ENCODE data around the gene VTI1A. TPM values are rescaled to one million over a fixed set of nuclear protein-coding genes. Genes with fewer than 3 reads are reported as not detected.

The VTI1A gene
- polyA plus RNA-seq, 1 donor from 2014 or later, result 28.7 TPM

DNA sequence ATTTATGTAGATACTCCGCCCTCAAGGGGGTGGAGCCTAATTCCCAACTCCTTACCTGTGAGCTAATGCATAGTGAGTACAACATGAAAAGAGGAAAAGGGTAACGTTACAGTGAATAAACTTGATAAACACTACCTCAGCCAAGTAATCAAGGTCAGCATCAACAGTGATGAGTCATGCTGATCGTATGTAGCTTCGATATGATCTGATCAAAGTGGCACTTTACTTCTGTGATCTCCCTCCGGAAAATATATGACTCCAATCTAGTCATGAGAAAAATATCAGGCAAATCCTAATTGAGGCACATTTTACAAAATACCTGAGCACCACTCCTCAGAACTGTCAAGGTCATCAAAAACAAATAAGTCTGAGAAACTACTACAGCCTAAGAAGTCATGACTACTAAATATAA lies 70.4 kb downstream of the VTI1A start:
- H3K79me2 ChIP-seq (replicated peaks; ENCODE audit: insufficient read depth, low read length), result no peaks in the 10 kb centered on the region
- H3K27ac ChIP-seq (ENCODE audit: low read length), result no peak overlapping the region
- no peaks in the 10 kb centered on the region for H3K9me3 ChIP-seq (ENCODE audit: low read length)
- no peak overlapping the region for H2AFZ ChIP-seq (ENCODE audit: low read depth, low read length)
- no peaks in the 10 kb centered on the region for H3K9me2 ChIP-seq (ENCODE audit: insufficient read depth, low read length)
- H4K20me1 ChIP-seq (ENCODE audit: insufficient read depth), result no peaks in the 10 kb centered on the region
- no peaks in the 10 kb centered on the region for H3K36me3 ChIP-seq (ENCODE audit: insufficient read depth, low read length)
- TF ChIP-seq, protein P1, sequence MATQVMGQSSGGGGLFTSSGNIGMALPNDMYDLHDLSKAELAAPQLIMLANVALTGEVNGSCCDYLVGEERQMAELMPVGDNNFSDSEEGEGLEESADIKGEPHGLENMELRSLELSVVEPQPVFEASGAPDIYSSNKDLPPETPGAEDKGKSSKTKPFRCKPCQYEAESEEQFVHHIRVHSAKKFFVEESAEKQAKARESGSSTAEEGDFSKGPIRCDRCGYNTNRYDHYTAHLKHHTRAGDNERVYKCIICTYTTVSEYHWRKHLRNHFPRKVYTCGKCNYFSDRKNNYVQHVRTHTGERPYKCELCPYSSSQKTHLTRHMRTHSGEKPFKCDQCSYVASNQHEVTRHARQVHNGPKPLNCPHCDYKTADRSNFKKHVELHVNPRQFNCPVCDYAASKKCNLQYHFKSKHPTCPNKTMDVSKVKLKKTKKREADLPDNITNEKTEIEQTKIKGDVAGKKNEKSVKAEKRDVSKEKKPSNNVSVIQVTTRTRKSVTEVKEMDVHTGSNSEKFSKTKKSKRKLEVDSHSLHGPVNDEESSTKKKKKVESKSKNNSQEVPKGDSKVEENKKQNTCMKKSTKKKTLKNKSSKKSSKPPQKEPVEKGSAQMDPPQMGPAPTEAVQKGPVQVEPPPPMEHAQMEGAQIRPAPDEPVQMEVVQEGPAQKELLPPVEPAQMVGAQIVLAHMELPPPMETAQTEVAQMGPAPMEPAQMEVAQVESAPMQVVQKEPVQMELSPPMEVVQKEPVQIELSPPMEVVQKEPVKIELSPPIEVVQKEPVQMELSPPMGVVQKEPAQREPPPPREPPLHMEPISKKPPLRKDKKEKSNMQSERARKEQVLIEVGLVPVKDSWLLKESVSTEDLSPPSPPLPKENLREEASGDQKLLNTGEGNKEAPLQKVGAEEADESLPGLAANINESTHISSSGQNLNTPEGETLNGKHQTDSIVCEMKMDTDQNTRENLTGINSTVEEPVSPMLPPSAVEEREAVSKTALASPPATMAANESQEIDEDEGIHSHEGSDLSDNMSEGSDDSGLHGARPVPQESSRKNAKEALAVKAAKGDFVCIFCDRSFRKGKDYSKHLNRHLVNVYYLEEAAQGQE (IDR thresholded peaks at IDR 0.05; ENCODE audit: borderline replicate concordance), result no peak
- TF ChIP-seq, protein P2, sequence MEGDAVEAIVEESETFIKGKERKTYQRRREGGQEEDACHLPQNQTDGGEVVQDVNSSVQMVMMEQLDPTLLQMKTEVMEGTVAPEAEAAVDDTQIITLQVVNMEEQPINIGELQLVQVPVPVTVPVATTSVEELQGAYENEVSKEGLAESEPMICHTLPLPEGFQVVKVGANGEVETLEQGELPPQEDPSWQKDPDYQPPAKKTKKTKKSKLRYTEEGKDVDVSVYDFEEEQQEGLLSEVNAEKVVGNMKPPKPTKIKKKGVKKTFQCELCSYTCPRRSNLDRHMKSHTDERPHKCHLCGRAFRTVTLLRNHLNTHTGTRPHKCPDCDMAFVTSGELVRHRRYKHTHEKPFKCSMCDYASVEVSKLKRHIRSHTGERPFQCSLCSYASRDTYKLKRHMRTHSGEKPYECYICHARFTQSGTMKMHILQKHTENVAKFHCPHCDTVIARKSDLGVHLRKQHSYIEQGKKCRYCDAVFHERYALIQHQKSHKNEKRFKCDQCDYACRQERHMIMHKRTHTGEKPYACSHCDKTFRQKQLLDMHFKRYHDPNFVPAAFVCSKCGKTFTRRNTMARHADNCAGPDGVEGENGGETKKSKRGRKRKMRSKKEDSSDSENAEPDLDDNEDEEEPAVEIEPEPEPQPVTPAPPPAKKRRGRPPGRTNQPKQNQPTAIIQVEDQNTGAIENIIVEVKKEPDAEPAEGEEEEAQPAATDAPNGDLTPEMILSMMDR (IDR thresholded peaks at IDR 0.05; ENCODE audit: poor library complexity, severe bottlenecking), result no peak
- no peak for TF ChIP-seq SMC3 (conservative IDR thresholded peaks at IDR 0.05; ENCODE audit: poor library complexity)
- no peak overlapping the region for H3K9ac ChIP-seq (ENCODE audit: low read length)
- no peaks in the 10 kb centered on the region for H3K27me3 ChIP-seq (ENCODE audit: insufficient read depth, low read depth, low read length)
- H3F3A ChIP-seq (ENCODE audit: insufficient read depth, low read length, poor library complexity, severe bottlenecking), result no peaks in the 10 kb centered on the region
- no peak overlapping the region for H3K4me3 ChIP-seq (ENCODE audit: low read length)
- H3K4me2 ChIP-seq (ENCODE audit: low read length), result no peak overlapping the region

DNA sequence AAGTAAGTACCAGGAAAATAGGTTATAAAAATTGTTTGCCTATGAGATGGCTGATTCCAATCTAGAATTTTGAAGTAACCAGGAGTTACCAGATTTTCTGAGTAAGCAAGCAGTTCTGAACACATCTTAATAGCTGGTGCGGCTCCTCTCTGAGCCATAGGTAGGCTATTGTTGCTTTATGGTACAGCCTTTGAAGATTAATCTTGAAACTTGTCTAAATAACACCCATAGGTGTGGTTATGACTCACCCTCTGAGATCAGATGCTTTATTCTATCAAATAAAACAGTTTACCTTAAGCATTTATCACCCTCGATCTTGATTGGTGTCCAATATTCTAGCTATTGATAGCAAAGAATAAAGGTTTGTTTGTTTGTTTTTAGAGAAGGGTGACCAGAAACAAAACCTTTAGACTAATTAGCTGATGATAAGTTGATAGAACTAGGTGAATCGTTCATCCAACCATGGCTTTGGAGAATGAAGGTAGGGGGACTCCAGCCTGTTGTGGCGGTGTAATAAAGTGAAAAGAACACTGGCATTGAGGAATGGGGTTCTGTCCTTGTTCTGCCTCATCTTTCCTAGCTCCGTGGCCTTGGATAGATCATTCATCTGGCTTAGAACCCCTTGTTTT lies 72.2 kb downstream of the VTI1A start:
- Histone ChIP-seq H3K27me3 (ENCODE audit: insufficient read depth, low read depth, low read length) (no peaks in the 10 kb centered on the region), H2AFZ (ENCODE audit: low read depth, low read length) (no peak overlapping the region), H3K4me2 (ENCODE audit: low read length) (no peak overlapping the region), H3K9me3 (ENCODE audit: low read length) (no peaks in the 10 kb centered on the region), H3K36me3 (ENCODE audit: insufficient read depth, low read length) (no peaks in the 10 kb centered on the region), H3K9ac (ENCODE audit: low read length) (no peak overlapping the region), H3K27ac (ENCODE audit: low read length) (no peak overlapping the region), H4K20me1 (ENCODE audit: insufficient read depth) (no peaks in the 10 kb centered on the region), H3K9me2 (ENCODE audit: insufficient read depth, low read length) (no peaks in the 10 kb centered on the region), H3K79me2 (replicated peaks; ENCODE audit: insufficient read depth, low read length) (no peaks in the 10 kb centered on the region), H3K4me3 (ENCODE audit: low read length) (no peak overlapping the region), H3F3A (ENCODE audit: insufficient read depth, low read length, poor library complexity, severe bottlenecking) (no peaks in the 10 kb centered on the region)
- TF ChIP-seq MXI1 (conservative IDR thresholded peaks at IDR 0.05; ENCODE audit: poor library complexity, severe bottlenecking), result no peak
- TF ChIP-seq SMC3 (conservative IDR thresholded peaks at IDR 0.05; ENCODE audit: poor library complexity), result no peak
- no peak for TF ChIP-seq EZH2 (IDR thresholded peaks at IDR 0.05; ENCODE audit: borderline replicate concordance, insufficient read depth, low read length, poor library complexity, severe bottlenecking)
- TF ChIP-seq TAF1 (IDR thresholded peaks at IDR 0.05; ENCODE audit: low read depth), result no peak
- TF ChIP-seq, protein P2 (IDR thresholded peaks at IDR 0.05; ENCODE audit: poor library complexity, severe bottlenecking), result no peak
- no peak for TF ChIP-seq EP300 (conservative IDR thresholded peaks at IDR 0.05; ENCODE audit: poor library complexity, severe bottlenecking)
- no peak for TF ChIP-seq POLR2AphosphoS5 (IDR thresholded peaks at IDR 0.05)
- TF ChIP-seq RAD21 (conservative IDR thresholded peaks at IDR 0.05), result no peak
- TF ChIP-seq, protein P1 (IDR thresholded peaks at IDR 0.05; ENCODE audit: borderline replicate concordance), result no peak
